HEK293 (cell line): ENCODE data around the gene NCOA3.

Experiments
- CTCF ChIA-PET: fragments of 350-600 bp; formaldehyde crosslinking; extraction: SDS; loops from one replicate; lab custom pipeline; 2021; ENCODE audit warnings: antibody characterized with exemption; lab: Yijun Ruan, JAX
- POLR2A ChIA-PET: fragments of 300-600 bp; formaldehyde crosslinking; extraction: SDS; loops from one replicate; lab custom pipeline; 2020; ENCODE audit warnings: antibody characterized with exemption, inconsistent platforms; lab: Yijun Ruan, JAX
- H3K27ac ChIP-seq: fragments of 200-500 bp; sonication (Bioruptor generic); 2 replicates; pipeline ENCODE4 v1.5.1; 2014; ENCODE audit warnings: low read depth, low read length, control low read depth, inconsistent platforms; ENCODE audit errors: extremely low read depth
- H3K36me3 ChIP-seq, 2 experiments: fragments of 200-500 bp in 1 of 2; sonication (Bioruptor generic) in 1 of 2; 1 replicate in 1 of 2; 2 replicates in 1 of 2; pipeline ENCODE4 v1.5.1; 2014 to 2017; ENCODE audit warnings: inconsistent platforms in 2 of 2, low read length in 2 of 2; ENCODE audit not compliant: control insufficient read depth in 2 of 2, insufficient read depth in 1 of 2
- H3K4me1 ChIP-seq: fragments of 200-500 bp; sonication (Bioruptor generic); 2 replicates; pipeline ENCODE4 v1.5.1; 2014; ENCODE audit warnings: mild to moderate bottlenecking, low read length, inconsistent platforms; ENCODE audit not compliant: control insufficient read depth, insufficient read depth
- H3K4me3 ChIP-seq: 2 replicates; pipeline ENCODE4 v1.5.1; 2011; ENCODE audit warnings: low read depth, mild to moderate bottlenecking, control low read depth, low read length, moderate library complexity
- H3K9me3 ChIP-seq: fragments of 200-500 bp; sonication (Bioruptor generic); 2 replicates; pipeline ENCODE4 v1.5.1; 2014; ENCODE audit warnings: low read depth, low read length, inconsistent platforms; ENCODE audit not compliant: control insufficient read depth, insufficient read depth
- KLF16 ChIP-seq: fragments of 450-650 bp; formaldehyde crosslinking; IDR thresholded peaks from 2 replicates; pipeline ENCODE4 v1.5.1; 2017; ENCODE audit warnings: missing biosample characterization, missing genetic modification characterization
- PRDM1 ChIP-seq: fragments of 450-650 bp; formaldehyde crosslinking; IDR thresholded peaks from 2 replicates; pipeline ENCODE4; 2016; ENCODE audit warnings: missing biosample characterization, missing genetic modification characterization
- SCRT1 ChIP-seq: fragments of 450-650 bp; formaldehyde crosslinking; IDR thresholded peaks from 2 replicates; pipeline ENCODE4 v1.5.1; 2016; ENCODE audit warnings: missing biosample characterization, missing genetic modification characterization, borderline replicate concordance
- SCRT2 ChIP-seq: fragments of 450-650 bp; formaldehyde crosslinking; IDR thresholded peaks from 2 replicates; pipeline ENCODE4 v1.5.1; 2016; ENCODE audit warnings: missing biosample characterization, missing genetic modification characterization
- ZBTB1 ChIP-seq: fragments of 450-650 bp; formaldehyde crosslinking; IDR thresholded peaks from 2 replicates; pipeline ENCODE4 v1.5.1; 2016; ENCODE audit warnings: missing biosample characterization, missing genetic modification characterization
- ZBTB17 ChIP-seq: fragments of 450-650 bp; formaldehyde crosslinking; IDR thresholded peaks from 2 replicates; pipeline ENCODE4 v1.5.1; 2016; ENCODE audit warnings: missing biosample characterization, missing genetic modification characterization
- ZFP37 ChIP-seq: fragments of 450-650 bp; formaldehyde crosslinking; IDR thresholded peaks from 2 replicates; pipeline ENCODE4 v1.5.1; 2016; ENCODE audit warnings: missing biosample characterization, missing genetic modification characterization
- ZNF404 ChIP-seq: fragments of 450-650 bp; formaldehyde crosslinking; IDR thresholded peaks from 2 replicates; pipeline ENCODE4 v1.5.1; 2017; ENCODE audit warnings: missing biosample characterization, missing genetic modification characterization
- ZNF561 ChIP-seq: fragments of 450-650 bp; IDR thresholded peaks from 2 replicates; pipeline ENCODE4 v1.5.1; 2018; ENCODE audit warnings: missing biosample characterization, missing genetic modification characterization, borderline replicate concordance
- ZNF596 ChIP-seq: fragments of 450-650 bp; IDR thresholded peaks from 2 replicates; pipeline ENCODE4 v1.5.0; 2018; ENCODE audit warnings: missing biosample characterization, mild to moderate bottlenecking, missing genetic modification characterization, moderate library complexity
- ZNF600 ChIP-seq: fragments of 450-650 bp; formaldehyde crosslinking; IDR thresholded peaks from 2 replicates; pipeline ENCODE4 v1.5.1; 2016; ENCODE audit warnings: missing biosample characterization, missing genetic modification characterization
- ZNF624 ChIP-seq: fragments of 450-650 bp; formaldehyde crosslinking; IDR thresholded peaks from 2 replicates; pipeline ENCODE4 v1.5.1; 2017; ENCODE audit warnings: missing biosample characterization, missing genetic modification characterization
- ZNF830 ChIP-seq: fragments of 450-650 bp; IDR thresholded peaks from 2 replicates; pipeline ENCODE4 v1.5.0; 2018; ENCODE audit warnings: missing biosample characterization, missing genetic modification characterization, low read depth, mild to moderate bottlenecking, moderate library complexity
- ZXDB ChIP-seq: fragments of 450-650 bp; formaldehyde crosslinking; IDR thresholded peaks from 2 replicates; pipeline ENCODE4 v1.5.1; 2016; ENCODE audit warnings: missing biosample characterization, missing genetic modification characterization
- TF ChIP-seq, protein P1 (sequence below): fragments of 450-650 bp; formaldehyde crosslinking; IDR thresholded peaks from 2 replicates; pipeline ENCODE4 v1.5.1; 2017; ENCODE audit warnings: missing biosample characterization, missing genetic modification characterization
- TF ChIP-seq, protein P2 (sequence below): sonication (generic); formaldehyde crosslinking; IDR thresholded peaks from 2 replicates; pipeline ENCODE4 v1.8.1; 2022; ENCODE audit warnings: mild to moderate bottlenecking, moderate library complexity, missing genetic modification reagents
- TF ChIP-seq, protein P3 (sequence below): fragments of 450-650 bp; formaldehyde crosslinking; IDR thresholded peaks from 2 replicates; pipeline ENCODE4 v1.5.1; 2016; ENCODE audit warnings: missing biosample characterization, missing genetic modification characterization, low read depth
- TF ChIP-seq, protein P4 (sequence below): fragments of 450-650 bp; formaldehyde crosslinking; IDR thresholded peaks from 2 replicates; pipeline ENCODE4 v1.5.0; 2017; ENCODE audit warnings: missing biosample characterization, missing genetic modification characterization, borderline replicate concordance
- TF ChIP-seq, protein P5 (sequence below): fragments of 450-650 bp; formaldehyde crosslinking; IDR thresholded peaks from 2 replicates; pipeline ENCODE4 v1.5.1; 2017; ENCODE audit warnings: missing biosample characterization, missing genetic modification characterization
- TF ChIP-seq, protein P6 (sequence below): fragments of 450-650 bp; formaldehyde crosslinking; IDR thresholded peaks from 2 replicates; pipeline ENCODE4 v1.5.1; 2016; ENCODE audit warnings: missing biosample characterization, missing genetic modification characterization

The NCOA3 gene

DNA sequence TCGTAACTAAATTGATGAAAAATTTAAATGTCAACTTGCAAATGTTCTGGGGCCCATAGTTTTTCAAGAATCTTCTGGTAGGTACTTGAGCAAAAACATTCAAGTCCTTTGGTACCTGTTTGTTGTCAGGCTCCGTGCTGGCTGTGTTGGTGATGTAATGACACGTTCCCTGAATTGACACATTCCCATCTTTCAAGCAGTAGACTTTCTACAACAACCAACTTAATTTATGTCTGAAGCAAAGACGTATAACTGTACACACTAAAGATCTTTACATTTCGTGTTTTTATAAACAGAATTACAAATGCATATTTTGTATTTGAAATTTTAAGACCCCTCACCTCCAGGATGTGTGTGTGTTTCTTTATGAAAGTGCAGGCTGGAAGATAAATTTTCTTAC lies 49.5 kb downstream of the NCOA3 start:
- Histone ChIP-seq H3K9me3 (no peaks in the 10 kb centered on the region), H3K27ac (no peak overlapping the region), H3K4me3 (no peak overlapping the region), H3K4me1 (peaks cover 6% of the 10 kb centered on the region; the same call in 1 of the 2 replicates), H3K36me3 (no peaks in the 10 kb centered on the region)
- ChIA-PET POLR2A (interaction anchor here (1.0 kb wide), 1 partner anchor 50 kb away, joined by 3 read pairs; the partner anchor contains the start of gene NCOA3), CTCF (interaction anchor here (0.5 kb wide), 1 partner anchor 40 kb away, joined by 3 read pairs; no protein-coding TSS in a partner anchor)
- peak; percentile 72 for TF ChIP-seq PRDM1 (tag by site-specific recombination)
- TF ChIP-seq, protein P1, sequence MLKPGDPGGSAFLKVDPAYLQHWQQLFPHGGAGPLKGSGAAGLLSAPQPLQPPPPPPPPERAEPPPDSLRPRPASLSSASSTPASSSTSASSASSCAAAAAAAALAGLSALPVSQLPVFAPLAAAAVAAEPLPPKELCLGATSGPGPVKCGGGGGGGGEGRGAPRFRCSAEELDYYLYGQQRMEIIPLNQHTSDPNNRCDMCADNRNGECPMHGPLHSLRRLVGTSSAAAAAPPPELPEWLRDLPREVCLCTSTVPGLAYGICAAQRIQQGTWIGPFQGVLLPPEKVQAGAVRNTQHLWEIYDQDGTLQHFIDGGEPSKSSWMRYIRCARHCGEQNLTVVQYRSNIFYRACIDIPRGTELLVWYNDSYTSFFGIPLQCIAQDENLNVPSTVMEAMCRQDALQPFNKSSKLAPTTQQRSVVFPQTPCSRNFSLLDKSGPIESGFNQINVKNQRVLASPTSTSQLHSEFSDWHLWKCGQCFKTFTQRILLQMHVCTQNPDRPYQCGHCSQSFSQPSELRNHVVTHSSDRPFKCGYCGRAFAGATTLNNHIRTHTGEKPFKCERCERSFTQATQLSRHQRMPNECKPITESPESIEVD (tag by site-specific recombination) = peak; percentile 4; the same call in 1 of the 2 replicates
- TF ChIP-seq, protein P2, sequence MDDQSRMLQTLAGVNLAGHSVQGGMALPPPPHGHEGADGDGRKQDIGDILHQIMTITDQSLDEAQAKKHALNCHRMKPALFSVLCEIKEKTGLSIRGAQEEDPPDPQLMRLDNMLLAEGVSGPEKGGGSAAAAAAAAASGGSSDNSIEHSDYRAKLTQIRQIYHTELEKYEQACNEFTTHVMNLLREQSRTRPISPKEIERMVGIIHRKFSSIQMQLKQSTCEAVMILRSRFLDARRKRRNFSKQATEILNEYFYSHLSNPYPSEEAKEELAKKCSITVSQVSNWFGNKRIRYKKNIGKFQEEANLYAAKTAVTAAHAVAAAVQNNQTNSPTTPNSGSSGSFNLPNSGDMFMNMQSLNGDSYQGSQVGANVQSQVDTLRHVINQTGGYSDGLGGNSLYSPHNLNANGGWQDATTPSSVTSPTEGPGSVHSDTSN (CRISPR knock-in tag) = no peak
- no peak for TF ChIP-seq ZXDB (tag by site-specific recombination)
- TF ChIP-seq, protein P3, sequence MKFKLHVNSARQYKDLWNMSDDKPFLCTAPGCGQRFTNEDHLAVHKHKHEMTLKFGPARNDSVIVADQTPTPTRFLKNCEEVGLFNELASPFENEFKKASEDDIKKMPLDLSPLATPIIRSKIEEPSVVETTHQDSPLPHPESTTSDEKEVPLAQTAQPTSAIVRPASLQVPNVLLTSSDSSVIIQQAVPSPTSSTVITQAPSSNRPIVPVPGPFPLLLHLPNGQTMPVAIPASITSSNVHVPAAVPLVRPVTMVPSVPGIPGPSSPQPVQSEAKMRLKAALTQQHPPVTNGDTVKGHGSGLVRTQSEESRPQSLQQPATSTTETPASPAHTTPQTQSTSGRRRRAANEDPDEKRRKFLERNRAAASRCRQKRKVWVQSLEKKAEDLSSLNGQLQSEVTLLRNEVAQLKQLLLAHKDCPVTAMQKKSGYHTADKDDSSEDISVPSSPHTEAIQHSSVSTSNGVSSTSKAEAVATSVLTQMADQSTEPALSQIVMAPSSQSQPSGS (tag by site-specific recombination) = peak; percentile 46
- TF ChIP-seq ZNF600 (tag by site-specific recombination) = 0 out of 2 replicates have a peak, but pooled peaks have one; percentile 32

DNA sequence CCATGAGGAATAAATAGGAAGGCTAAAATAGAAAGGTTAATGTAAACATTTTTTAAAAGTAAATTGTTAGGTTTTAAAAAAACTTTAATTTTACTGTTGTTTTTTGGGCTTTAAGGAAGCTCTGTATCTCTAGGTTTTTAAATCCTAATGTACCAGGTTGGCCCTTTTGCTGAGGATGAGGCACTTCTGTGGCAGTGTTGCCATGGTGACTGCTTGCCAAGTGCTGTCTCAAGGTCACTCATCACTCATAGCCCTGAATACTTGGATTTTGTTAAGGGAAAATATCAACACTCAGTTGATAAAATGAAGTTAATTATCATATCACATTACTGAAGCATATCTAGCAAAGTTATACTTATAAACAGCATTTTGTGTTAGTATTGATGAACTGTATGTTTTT lies 50.2 kb downstream of the NCOA3 start:
- Histone ChIP-seq H3K4me3 (no peak overlapping the region), H3K4me1 (peaks cover 6% of the 10 kb centered on the region; the same call in 1 of the 2 replicates), H3K27ac (no peak overlapping the region), H3K36me3 (no peaks in the 10 kb centered on the region), H3K9me3 (no peaks in the 10 kb centered on the region)
- TF ChIP-seq SCRT2 (no peak), ZBTB17 (no peak), ZNF596 (tag by site-specific recombination) (no peak), ZFP37 (tag by site-specific recombination) (no peak), ZNF830 (no peak), KLF16 (tag by site-specific recombination) (no peak), ZNF561 (no peak), ZNF404 (no peak), SCRT1 (tag by site-specific recombination) (no peak), ZBTB1 (tag by site-specific recombination) (no peak), ZNF624 (tag by site-specific recombination) (no peak)
- TF ChIP-seq, protein P4, sequence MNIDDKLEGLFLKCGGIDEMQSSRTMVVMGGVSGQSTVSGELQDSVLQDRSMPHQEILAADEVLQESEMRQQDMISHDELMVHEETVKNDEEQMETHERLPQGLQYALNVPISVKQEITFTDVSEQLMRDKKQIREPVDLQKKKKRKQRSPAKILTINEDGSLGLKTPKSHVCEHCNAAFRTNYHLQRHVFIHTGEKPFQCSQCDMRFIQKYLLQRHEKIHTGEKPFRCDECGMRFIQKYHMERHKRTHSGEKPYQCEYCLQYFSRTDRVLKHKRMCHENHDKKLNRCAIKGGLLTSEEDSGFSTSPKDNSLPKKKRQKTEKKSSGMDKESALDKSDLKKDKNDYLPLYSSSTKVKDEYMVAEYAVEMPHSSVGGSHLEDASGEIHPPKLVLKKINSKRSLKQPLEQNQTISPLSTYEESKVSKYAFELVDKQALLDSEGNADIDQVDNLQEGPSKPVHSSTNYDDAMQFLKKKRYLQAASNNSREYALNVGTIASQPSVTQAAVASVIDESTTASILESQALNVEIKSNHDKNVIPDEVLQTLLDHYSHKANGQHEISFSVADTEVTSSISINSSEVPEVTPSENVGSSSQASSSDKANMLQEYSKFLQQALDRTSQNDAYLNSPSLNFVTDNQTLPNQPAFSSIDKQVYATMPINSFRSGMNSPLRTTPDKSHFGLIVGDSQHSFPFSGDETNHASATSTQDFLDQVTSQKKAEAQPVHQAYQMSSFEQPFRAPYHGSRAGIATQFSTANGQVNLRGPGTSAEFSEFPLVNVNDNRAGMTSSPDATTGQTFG = no peak
- TF ChIP-seq, protein P5, sequence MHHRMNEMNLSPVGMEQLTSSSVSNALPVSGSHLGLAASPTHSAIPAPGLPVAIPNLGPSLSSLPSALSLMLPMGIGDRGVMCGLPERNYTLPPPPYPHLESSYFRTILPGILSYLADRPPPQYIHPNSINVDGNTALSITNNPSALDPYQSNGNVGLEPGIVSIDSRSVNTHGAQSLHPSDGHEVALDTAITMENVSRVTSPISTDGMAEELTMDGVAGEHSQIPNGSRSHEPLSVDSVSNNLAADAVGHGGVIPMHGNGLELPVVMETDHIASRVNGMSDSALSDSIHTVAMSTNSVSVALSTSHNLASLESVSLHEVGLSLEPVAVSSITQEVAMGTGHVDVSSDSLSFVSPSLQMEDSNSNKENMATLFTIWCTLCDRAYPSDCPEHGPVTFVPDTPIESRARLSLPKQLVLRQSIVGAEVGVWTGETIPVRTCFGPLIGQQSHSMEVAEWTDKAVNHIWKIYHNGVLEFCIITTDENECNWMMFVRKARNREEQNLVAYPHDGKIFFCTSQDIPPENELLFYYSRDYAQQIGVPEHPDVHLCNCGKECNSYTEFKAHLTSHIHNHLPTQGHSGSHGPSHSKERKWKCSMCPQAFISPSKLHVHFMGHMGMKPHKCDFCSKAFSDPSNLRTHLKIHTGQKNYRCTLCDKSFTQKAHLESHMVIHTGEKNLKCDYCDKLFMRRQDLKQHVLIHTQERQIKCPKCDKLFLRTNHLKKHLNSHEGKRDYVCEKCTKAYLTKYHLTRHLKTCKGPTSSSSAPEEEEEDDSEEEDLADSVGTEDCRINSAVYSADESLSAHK = no peak
- TF ChIP-seq, protein P6, sequence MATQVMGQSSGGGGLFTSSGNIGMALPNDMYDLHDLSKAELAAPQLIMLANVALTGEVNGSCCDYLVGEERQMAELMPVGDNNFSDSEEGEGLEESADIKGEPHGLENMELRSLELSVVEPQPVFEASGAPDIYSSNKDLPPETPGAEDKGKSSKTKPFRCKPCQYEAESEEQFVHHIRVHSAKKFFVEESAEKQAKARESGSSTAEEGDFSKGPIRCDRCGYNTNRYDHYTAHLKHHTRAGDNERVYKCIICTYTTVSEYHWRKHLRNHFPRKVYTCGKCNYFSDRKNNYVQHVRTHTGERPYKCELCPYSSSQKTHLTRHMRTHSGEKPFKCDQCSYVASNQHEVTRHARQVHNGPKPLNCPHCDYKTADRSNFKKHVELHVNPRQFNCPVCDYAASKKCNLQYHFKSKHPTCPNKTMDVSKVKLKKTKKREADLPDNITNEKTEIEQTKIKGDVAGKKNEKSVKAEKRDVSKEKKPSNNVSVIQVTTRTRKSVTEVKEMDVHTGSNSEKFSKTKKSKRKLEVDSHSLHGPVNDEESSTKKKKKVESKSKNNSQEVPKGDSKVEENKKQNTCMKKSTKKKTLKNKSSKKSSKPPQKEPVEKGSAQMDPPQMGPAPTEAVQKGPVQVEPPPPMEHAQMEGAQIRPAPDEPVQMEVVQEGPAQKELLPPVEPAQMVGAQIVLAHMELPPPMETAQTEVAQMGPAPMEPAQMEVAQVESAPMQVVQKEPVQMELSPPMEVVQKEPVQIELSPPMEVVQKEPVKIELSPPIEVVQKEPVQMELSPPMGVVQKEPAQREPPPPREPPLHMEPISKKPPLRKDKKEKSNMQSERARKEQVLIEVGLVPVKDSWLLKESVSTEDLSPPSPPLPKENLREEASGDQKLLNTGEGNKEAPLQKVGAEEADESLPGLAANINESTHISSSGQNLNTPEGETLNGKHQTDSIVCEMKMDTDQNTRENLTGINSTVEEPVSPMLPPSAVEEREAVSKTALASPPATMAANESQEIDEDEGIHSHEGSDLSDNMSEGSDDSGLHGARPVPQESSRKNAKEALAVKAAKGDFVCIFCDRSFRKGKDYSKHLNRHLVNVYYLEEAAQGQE = no peak
- POLR2A ChIA-PET = interaction anchor here (1.0 kb wide), 1 partner anchor 50 kb away, joined by 3 read pairs; the partner anchor contains the start of gene NCOA3
- CTCF ChIA-PET = interaction anchor here (0.5 to 0.6 kb wide), 2 partner anchors 19 to 40 kb away, joined by 3 read pairs; no protein-coding TSS in a partner anchor
